Ovary (tissue), 3 donors: ENCODE measurements around the gene CAMKMT.

Source experiments
- EP300 ChIP-seq: sonication (generic); formaldehyde crosslinking; IDR thresholded peaks from one replicate; pipeline ENCODE4 v1.6.1; 2017; ENCODE audit warnings: antibody characterized with exemption
- POLR2A ChIP-seq: fragments of 450-650 bp; IDR thresholded peaks from one replicate; pipeline ENCODE4 v1.6.1; 2017; ENCODE audit warnings: antibody characterized with exemption, mild to moderate bottlenecking, moderate library complexity
- TF ChIP-seq, protein P1 (sequence below), 3 donors: fragments of 450-650 bp in 2 of 3; fragments of 200-600 bp in 1 of 3; IDR thresholded peaks; one replicate each; pipeline versions ENCODE4 v1.5.1 to v1.8.0; 2016 to 2022; ENCODE audit warnings: antibody characterized with exemption in 3 of 3, mild to moderate bottlenecking in 1 of 3
- donor health status: DM: no; HTN: no; CAD: no.

- TF ChIP-seq, protein P1, sequence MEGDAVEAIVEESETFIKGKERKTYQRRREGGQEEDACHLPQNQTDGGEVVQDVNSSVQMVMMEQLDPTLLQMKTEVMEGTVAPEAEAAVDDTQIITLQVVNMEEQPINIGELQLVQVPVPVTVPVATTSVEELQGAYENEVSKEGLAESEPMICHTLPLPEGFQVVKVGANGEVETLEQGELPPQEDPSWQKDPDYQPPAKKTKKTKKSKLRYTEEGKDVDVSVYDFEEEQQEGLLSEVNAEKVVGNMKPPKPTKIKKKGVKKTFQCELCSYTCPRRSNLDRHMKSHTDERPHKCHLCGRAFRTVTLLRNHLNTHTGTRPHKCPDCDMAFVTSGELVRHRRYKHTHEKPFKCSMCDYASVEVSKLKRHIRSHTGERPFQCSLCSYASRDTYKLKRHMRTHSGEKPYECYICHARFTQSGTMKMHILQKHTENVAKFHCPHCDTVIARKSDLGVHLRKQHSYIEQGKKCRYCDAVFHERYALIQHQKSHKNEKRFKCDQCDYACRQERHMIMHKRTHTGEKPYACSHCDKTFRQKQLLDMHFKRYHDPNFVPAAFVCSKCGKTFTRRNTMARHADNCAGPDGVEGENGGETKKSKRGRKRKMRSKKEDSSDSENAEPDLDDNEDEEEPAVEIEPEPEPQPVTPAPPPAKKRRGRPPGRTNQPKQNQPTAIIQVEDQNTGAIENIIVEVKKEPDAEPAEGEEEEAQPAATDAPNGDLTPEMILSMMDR (IDR thresholded peaks at IDR 0.05) = no peak
- TF ChIP-seq POLR2A = no peak
- TF ChIP-seq EP300 = no peak
These were observed 189.8 kb downstream of the CAMKMT start for GRCh38 chr2:44551497-44551896.
